HTERT RPE-1 (cell line): ENCODE measurements around the gene EPB41L4A.
"Not testable (repeated sequence)": the region's sequence is repeated elsewhere in the genome, so short reads cannot be mapped to it uniquely, and the experiment has no call there.

Source experiments
- in situ Hi-C: fragments of 300-500 bp; cut with MboI; formaldehyde crosslinking; loops from 4 replicates; pipeline ENCODE4 v1.14.3; 2020; ENCODE audit warnings: low sequenced_read_pairs

The EPB41L4A gene

DNA sequence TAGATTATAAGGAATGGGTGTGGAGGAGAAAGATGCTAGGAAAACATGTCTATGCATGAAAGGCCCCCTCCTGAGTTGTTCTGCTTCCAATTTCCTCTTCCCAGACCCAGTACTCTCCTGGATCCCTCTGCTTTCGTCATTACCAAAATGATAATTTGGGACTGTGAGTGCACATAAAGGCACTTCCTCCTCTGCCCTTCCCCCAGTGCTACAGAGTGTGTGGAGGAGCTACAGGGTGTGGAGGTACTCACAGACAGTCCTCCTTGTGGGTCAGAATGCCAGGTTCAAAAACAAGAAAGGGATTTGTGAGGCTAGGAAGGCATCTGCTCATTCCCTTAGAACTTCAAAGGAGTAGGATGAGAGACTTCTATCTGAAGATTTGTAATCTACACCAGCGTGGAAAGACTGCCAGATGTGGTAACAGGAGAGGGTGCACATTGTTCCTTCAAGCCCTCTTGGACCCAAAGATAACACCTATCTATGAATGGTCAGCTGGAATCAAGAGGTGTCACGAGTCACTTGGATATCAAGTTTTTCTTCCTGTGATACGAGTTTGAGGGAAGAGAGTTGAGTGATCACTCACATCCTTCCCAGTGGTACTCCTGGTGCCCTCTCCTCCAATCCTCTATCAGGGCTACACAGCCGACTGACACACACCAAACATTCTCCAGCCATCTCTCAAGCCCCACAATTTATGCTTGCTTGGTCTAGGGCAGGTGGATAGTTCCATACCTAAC lies 201.1 kb downstream of the EPB41L4A start:
- in situ Hi-C loops: no loop called here

DNA sequence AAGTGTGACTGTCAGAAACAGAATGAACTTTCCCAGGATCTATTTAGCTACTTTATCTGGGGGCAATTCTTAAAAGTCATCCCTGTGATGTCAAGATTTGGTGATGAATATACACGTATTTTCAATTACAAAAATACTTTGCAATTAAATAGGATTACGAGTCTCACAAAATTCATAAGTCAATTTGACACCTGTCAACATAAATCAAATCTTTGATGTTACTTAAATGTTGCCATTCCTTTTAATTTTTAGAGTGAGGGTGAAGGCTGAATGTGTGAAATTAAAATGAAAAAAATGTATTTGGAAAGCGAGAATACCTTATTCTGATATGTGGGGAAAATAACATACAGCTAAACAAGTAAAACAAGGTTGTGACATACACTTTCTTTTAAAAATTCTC lies 202.9 kb downstream of the EPB41L4A start:
- in situ Hi-C loops: no loop called here

DNA sequence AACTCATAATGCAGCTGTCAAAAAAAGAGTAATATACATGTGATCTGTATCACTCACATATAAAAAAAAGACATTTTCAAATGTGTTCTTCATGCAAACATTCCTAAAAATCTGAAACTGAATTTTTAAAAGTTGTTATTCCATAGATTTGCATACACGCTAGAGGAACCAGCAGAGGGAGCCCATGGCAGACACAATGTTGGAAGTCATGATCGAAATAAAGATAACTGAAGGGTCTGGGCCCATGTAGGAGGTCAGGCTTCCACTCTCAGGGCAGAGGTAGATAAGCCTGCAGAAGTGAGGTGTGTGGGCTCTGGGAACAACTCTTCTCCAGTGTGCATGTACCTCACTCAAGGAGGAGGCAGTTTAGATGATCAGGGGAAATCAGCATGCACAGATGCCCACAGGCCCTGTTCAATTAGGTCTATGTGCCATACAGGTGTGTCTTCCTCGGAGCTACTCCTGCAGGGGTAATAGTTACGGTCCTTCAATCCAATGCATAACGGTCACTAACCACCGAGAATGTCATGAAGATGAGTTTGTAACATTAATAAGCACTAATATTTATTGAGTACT lies 208.6 kb downstream of the EPB41L4A start:
- in situ Hi-C loops: no loop called here

DNA sequence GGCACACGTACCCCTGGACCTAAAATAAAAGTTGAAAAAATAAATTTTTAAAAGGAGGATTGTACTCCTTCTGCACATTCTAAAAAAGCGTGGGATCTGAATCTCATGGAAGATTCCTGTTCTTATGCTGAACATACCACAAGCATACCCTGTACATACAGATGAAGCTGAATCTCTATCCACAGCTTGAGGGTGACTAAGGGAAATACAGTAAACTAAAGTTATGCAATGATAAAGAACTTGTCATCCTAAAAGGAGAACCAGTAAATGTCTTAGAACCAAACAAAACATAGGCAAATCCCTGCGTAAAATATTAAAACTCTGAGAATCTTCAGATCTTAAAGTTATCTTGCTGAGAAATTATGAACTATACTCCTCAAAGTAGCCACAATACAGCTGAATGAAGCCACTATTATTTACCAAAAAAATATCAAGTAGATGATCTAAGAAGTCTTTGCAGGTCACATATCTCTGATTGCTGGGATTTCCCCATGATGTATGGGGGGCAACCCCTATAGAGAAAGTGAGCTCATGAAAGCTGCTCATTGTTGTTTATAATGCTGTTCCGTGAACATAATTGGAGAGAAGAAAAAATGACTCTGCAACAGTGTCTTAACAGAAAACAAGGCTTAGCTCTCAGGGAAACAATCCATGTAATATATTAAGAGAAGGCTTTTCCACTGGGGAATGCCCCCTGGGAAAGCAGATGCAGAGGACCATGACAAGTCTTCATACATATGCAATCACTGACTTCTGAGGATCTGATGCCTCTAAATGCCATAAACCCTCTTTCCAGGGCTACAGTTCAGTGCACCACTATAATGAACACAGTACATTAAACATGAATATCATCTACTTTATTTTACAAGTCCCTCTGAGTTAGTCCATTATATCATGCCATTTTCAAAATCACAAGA lies 210.1 kb downstream of the EPB41L4A start:
- in situ Hi-C loops: no loop called here

DNA sequence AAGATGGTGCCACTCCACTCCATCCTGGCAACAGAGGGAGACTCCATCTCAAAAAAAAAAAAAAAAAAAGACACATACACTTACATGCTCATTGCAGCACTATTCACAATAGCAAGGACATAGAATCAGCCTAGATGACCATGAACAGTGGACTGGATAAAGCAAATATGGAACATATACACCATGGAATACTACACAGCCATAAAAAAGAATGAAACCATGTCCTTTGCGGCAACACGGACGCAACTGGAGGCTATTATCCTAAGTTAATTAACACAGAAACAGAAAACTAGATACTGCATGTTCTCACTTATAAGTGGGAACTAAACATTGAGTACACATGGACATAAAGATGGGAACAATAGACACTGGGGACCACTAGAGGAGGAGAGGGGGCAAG lies 210.9 kb downstream of the EPB41L4A start:
- in situ Hi-C loops: not testable (repeated sequence)

DNA sequence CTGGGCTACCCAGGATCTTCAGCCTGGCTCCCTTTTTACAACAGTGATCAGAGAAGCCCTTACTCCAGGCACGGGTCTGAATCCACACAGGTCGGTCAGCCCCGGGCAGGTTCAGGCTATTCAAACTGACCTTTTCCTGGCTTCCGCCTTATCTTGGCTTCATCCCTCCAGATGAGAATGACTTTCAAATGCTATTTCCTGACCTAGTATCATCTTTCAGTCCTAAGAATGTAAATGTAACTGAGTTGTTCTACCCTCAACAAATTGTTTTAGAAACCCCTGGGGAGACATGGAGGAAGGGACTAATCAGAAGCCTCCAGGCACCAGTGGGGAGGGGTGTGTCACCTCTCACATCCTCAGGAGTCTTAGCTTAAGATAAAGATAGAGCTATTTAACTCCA lies 213.2 kb downstream of the EPB41L4A start:
- in situ Hi-C loops: no loop called here

DNA sequence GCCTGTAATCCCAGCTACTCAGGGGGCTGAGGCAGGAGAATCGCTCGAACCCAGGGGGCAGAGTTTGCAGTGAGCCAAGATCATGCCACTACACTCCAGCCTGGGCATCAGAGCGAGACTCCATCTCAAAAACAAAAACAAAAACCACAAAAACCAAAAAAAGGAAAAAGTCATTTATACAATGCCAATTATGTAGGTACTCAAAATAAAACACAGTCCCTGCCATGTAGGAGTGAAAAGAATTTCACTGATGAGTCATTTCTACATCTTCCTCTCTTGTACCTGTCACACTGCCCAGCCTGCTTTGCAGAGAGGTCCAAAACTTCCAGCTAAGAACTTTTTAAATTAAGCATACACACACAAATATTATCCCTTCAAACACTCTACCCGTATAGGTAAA lies 215.8 kb downstream of the EPB41L4A start:
- in situ Hi-C loops: no loop called here

DNA sequence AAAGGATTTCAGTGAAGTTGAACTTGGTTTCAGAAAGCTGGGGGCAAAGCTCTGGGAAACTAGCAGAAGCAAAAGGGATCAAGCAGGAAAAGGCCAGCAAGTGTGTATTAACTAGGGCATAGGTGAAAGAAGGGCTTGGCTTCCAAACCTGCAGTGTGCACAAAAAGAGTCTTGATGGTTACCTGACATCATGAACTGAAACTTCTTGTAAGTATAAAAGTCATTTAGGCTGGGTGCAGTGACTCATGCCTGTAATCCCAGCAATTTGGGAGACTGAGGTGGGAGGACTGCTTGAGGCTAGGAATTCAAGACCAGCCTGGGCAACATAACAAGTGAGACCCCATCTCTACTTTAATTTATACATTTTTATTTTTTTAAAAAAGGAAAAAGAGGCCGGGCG lies 216.4 kb downstream of the EPB41L4A start:
- in situ Hi-C loops: no loop called here

DNA sequence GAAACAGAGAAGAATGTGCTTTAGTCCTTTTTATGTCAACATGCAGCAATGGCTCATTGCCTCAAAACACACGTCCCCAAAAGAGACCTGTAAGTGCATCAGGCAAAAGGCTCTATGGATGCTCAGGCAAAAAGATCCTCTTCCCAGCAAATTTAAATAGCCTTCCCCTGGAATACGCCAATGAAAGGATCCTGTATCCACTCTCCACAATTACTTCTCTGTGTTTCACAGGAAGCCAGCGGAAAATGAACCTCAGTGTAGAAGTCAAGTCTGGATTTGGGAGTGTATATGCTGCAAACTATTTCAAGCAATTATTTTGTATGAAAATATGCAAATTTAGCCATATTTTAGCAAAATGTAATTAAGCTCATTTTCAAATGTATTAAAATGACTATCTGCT lies 217.9 kb downstream of the EPB41L4A start:
- in situ Hi-C loops: no loop called here

DNA sequence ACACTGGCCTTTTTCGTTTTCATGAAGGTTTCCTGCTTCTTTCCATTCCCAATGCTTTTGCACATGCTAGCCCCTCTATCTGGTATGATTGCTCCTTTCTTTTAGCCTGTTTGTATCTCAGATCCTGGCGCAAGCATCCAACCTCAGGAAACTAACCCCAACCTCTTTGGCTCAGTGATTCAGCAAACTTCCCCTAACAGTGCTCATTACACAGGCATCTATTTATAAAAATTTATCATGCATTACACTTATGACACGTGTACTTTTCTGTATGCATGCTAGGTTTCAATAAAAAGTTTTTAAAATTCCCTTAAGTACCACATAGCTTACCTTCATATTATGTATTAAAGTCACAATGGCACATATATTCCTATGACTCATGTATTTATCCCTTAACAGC lies 218.9 kb downstream of the EPB41L4A start:
- in situ Hi-C loops: no loop called here

DNA sequence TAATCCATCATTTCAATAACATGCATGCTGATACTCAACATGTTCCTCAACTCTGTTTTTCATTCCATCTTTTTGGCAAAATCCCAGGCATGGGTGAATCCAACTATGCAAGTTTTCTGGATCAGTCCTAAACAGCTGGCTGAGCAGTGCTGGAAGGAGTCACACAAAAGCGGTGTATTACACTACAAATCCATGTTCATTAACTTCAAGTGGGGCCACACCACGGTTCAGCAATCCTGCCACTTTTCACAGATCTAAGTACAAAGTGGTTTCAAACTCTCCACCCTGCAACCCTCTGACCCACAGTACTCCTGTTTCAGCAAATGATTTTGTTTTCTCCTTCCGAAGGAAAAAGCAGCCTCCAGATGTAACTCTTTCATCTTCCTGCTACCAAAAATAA lies 222.5 kb downstream of the EPB41L4A start:
- in situ Hi-C loops: no loop called here

DNA sequence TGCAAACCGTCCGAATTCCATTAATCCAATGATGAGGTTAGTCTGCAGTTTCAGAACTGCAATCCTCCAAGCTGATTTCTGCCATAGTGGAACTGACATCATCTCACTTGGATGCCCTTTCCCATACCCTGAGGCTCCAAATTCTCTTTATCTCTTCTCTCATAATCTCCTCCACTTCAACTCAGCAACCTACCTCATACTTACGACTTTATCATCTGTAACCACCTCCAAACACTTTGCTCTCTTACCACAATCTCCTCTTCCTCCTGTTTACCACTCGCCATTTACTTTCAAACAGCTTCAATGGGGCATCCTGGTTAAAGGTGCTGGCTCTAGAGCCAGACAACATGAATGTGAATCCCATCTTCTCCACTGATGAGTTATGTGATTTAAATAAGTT lies 223.2 kb downstream of the EPB41L4A start:
- in situ Hi-C loops: no loop called here

DNA sequence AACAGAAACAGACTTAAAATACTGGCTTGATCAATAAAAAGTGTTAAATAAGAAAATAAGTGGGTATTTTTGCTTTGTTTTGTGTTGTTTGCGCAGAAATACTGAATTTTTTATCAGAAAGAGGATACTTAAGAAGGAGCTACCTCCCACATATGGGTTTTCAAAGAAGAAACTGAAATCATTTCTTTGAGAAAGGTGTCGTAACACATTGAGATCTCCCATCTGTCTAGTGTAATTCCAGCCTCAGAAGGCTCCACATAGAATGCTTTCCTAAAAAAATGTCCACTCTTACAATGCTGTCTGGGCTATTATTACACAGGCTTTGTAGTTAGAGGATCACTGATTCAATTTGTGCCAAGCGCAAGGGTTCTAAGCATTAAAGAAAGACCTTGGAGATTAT lies 226.2 kb downstream of the EPB41L4A start:
- in situ Hi-C loops: no loop called here

DNA sequence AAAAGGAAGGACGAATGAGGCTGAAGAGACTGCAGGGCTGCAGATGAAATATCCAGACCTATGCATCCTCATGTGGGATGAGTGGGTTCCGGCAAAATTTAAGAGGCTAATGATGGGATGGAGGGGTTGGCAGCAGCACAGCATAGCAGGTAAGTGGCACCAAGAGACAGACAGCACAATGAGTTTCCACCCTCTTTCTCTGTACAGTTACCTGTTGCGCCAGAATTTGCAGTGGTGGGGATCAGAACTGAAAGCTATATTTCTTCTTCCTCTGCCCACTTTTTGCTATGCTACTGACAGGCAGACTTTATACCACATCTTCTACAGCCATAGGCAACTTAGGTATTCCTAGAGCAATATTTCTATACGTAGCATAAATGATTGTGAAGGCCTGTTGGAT lies 227.0 kb downstream of the EPB41L4A start:
- in situ Hi-C loops: no loop called here

DNA sequence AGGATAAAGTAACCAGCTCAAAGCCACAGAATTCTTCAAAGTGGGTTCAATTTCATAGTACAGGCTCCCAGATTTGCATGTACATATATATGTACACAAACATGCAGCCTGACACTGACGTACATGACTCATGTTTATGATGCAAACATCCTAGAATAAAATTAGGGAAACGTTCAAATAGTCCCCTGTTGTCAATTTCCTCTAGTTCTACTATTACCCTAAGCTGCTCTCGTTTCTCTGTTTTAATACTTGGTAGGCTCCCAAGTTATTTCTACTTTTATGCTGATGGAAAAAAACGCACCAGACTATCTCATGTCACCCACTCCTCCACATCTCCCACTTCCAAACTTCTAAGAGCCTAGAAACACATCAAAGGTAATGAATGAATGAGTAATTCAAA lies 229.7 kb downstream of the EPB41L4A start:
- in situ Hi-C loops: no loop called here

DNA sequence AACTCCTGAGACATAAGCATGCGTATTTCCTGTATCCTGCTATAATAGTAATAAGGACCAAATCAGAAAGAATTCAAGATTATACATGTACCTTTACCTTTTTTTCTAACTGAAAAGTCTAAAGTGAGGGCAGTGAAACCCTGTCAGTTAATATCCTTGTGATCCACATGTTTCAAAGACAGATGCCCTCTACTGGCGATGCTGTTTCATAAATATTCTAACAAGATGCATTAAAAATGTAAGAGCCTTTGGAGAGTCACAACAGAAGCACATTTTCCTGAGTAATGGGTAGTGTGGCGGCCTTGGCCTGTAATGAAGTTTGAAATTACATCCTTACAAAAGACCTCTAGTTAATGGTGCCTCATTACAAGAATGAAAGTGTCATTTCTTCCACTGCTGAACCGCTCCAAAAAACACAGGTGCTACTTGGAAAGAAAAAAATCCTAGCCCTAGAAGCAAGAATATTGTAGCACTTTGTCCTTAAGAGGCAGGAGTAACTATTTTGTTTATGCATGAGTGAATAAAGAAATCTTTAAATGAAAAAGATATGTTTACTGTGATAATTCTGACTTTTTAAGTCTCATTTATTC lies 232.6 kb downstream of the EPB41L4A start:
- in situ Hi-C loops: no loop called here

DNA sequence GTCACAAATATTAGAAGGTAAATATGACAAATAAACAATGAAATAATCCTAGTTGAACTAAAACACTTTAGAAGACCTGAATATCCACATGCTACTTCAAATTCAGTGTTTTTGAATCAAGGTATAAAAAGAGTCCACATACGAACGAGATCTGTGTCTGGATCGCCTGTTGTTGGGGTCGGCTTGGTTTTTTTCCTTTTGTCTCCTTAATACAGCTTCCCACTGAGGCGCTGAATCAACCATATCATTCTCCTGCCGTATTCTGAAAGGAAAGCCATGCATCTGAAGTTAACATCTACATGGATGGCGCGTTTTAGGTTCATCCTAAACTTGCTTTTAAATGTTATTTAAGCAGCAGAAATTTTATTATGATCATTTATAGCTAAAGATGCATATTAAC lies 235.2 kb downstream of the EPB41L4A start:
- in situ Hi-C loops: no loop called here

DNA sequence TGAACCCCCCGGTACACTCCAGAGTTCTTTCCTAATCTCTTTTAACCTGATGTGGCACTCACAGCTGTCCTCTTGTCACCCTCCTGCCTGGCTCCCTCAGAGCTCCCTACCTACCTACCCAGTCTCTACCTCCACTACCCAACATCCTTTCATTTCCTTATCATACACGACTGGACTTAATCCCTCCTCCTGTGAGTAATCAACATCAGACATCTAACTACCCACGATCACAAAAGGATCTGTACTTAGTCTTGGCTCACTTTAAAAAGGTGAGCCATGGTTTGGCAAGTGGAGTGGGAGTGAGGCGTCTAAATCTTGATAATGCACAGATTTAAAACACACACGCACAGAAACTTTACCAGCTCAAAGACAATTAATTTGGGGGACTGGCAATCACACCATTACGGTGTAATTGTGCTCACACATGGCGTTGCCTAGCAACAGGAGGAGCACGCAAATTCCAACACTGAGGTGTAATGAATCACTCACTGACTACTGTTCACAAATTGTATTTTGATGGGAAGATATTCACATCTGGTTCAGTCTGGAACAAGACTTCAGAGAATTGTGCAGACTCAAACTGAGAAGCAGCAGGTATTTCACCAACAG lies 235.9 kb downstream of the EPB41L4A start:
- in situ Hi-C loops: no loop called here

DNA sequence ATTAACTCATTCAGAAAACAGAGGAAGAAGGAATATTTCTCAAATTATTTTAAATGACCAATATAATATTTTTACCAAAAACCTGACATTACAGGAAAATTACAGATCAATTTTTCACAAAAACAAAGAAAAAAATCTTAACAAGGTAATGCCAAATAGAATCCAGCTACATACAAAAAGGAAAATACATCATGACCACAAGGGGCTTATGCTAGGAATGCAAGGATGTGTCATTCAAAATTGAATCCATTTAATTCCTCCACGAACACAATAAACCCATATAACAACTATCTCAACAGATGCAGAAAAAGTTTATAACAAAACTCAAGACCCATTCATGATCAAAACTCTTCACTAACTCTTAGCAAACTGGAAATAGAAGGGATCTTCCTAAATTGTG lies 239.8 kb downstream of the EPB41L4A start:
- in situ Hi-C loops: no loop called here

DNA sequence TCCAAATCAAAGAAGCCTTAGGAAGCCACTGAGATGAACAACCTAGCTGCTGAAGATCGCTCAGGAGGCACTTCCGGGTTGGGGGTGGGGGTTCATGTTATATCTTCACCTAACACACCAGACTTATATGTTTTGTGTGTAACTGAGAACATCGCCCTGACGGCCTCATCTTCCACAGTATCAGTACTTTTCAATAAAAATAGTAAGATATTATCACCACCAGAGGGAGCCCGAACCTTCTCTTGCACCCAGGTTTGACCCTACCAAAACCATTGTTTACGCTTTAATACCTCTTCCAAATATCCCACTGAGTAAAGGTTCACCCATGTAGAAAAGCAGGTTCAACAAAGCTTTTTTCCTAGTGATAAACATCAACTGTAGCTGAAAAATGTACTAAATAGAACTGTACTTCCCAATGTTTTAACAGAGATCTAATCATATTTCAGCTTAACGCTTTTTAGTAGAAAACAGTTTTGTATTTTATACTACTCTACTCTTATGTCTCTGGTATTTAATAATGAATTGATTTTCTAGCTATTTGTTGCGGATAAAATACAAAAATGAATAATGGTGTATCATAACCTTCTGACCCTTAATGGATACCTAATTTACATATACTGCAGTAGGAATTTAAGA lies 244.0 kb downstream of the EPB41L4A start:
- in situ Hi-C loops: no loop called here
